Measurements from ENCODE around the gene RNGTT. TPM values are rescaled to one million over a fixed set of nuclear protein-coding genes. Genes with fewer than 3 reads are reported as not detected.
"Not testable (repeated sequence)": the region's sequence is repeated elsewhere in the genome, so short reads cannot be mapped to it uniquely, and the experiment has no call there.

Gene RNGTT
- total and polyA plus RNA-seq, 2 donors = 6.8 to 35.0 TPM

- no peak overlapping the region for H3K4me3 ChIP-seq (ENCODE audit: low read depth, low read length)
- peaks cover 2% of the 10 kb centered on the region for H3K4me1 ChIP-seq (ENCODE audit: insufficient read depth)
- WGBS = 94% methylated on average over 4 of the region's 4 CpGs
- H3K27ac ChIP-seq (ENCODE audit: low read depth) = no peak overlapping the region
- H3K36me3 ChIP-seq (ENCODE audit: insufficient read depth) = no peaks in the 10 kb centered on the region
- DNase-seq (ENCODE audit: extremely low spot score) = no peak
Observed at GRCh38 chr6:88914180-88914579, 49.2 kb downstream of the RNGTT start.

GRCh38 chr6:88913471-88913870 is 49.9 kb downstream of the RNGTT start:
- Histone ChIP-seq H3K36me3 (ENCODE audit: insufficient read depth) (no peaks in the 10 kb centered on the region), H3K27ac (ENCODE audit: low read depth) (no peak overlapping the region), H3K4me3 (ENCODE audit: low read depth, low read length) (no peak overlapping the region), H3K4me1 (ENCODE audit: insufficient read depth) (peaks cover 2% of the 10 kb centered on the region)
- DNase-seq (ENCODE audit: extremely low spot score) = no peak
- WGBS = 85% methylated on average over 3 of the region's 3 CpGs

- H3K4me3 ChIP-seq (ENCODE audit: low read depth, low read length) = no peak overlapping the region
- WGBS = 57% methylated on average over 7 of the region's 7 CpGs
- no peak overlapping the region for H3K27ac ChIP-seq (ENCODE audit: low read depth)
- DNase-seq (ENCODE audit: extremely low spot score) = no peak
- peaks cover 2% of the 10 kb centered on the region for H3K4me1 ChIP-seq (ENCODE audit: insufficient read depth)
- H3K36me3 ChIP-seq (ENCODE audit: insufficient read depth) = no peaks in the 10 kb centered on the region
Observed at GRCh38 chr6:88910922-88911778, 52.3 kb downstream of the RNGTT start.

- Histone ChIP-seq H3K36me3 (ENCODE audit: insufficient read depth) (no peaks in the 10 kb centered on the region), H3K4me1 (ENCODE audit: insufficient read depth) (peaks cover 2% of the 10 kb centered on the region), H3K27ac (ENCODE audit: low read depth) (no peak overlapping the region), H3K4me3 (ENCODE audit: low read depth, low read length) (no peak overlapping the region)
- 83% methylated on average over 9 of the region's 9 CpGs for WGBS
- no peak for DNase-seq (ENCODE audit: extremely low spot score)
Observed at GRCh38 chr6:88908598-88909548, 54.5 kb downstream of the RNGTT start.

- H3K4me1 ChIP-seq (ENCODE audit: insufficient read depth); H3K27ac ChIP-seq (ENCODE audit: low read depth); H3K4me3 ChIP-seq (ENCODE audit: low read depth, low read length); H3K36me3 ChIP-seq (ENCODE audit: insufficient read depth); DNase-seq (ENCODE audit: extremely low spot score): not testable (repeated sequence)
- WGBS = 66% methylated on average over 2 of the region's 2 CpGs
Observed at GRCh38 chr6:88907148-88907547, 56.3 kb downstream of the RNGTT start.

GRCh38 chr6:88899569-88900316 is 63.7 kb downstream of the RNGTT start:
- WGBS = 97% methylated on average over 2 of the region's 2 CpGs
- Histone ChIP-seq H3K4me3 (ENCODE audit: low read depth, low read length) (no peak overlapping the region), H3K36me3 (ENCODE audit: insufficient read depth) (peaks cover 3% of the 10 kb centered on the region), H3K27ac (ENCODE audit: low read depth) (no peak overlapping the region), H3K4me1 (ENCODE audit: insufficient read depth) (no peaks in the 10 kb centered on the region)
- DNase-seq (ENCODE audit: extremely low spot score) = no peak

- 77% methylated on average over 2 of the region's 2 CpGs for WGBS
- no peak overlapping the region for H3K4me3 ChIP-seq (ENCODE audit: low read depth, low read length)
- no peak overlapping the region for H3K27ac ChIP-seq (ENCODE audit: low read depth)
- peaks cover 3% of the 10 kb centered on the region for H3K36me3 ChIP-seq (ENCODE audit: insufficient read depth)
- H3K4me1 ChIP-seq (ENCODE audit: insufficient read depth) = no peaks in the 10 kb centered on the region
- no peak for DNase-seq (ENCODE audit: extremely low spot score)
Observed at GRCh38 chr6:88895911-88896310, 67.5 kb downstream of the RNGTT start.

GRCh38 chr6:88890860-88891845 is 72.3 kb downstream of the RNGTT start:
- WGBS = 68% methylated on average over 5 of the region's 5 CpGs
- Histone ChIP-seq H3K4me3 (ENCODE audit: low read depth, low read length) (no peak overlapping the region), H3K27ac (ENCODE audit: low read depth) (no peak overlapping the region), H3K4me1 (ENCODE audit: insufficient read depth) (no peaks in the 10 kb centered on the region), H3K36me3 (ENCODE audit: insufficient read depth) (no peaks in the 10 kb centered on the region)
- no peak for DNase-seq (ENCODE audit: extremely low spot score)

GRCh38 chr6:88890394-88890793 is 73.0 kb downstream of the RNGTT start:
- H3K4me3 ChIP-seq (ENCODE audit: low read depth, low read length) = no peak overlapping the region
- no peak for DNase-seq (ENCODE audit: extremely low spot score)
- WGBS = 44% methylated on average over 3 of the region's 3 CpGs
- no peak overlapping the region for H3K27ac ChIP-seq (ENCODE audit: low read depth)
- no peaks in the 10 kb centered on the region for H3K36me3 ChIP-seq (ENCODE audit: insufficient read depth)
- H3K4me1 ChIP-seq (ENCODE audit: insufficient read depth) = no peaks in the 10 kb centered on the region

- H3K36me3 ChIP-seq (ENCODE audit: insufficient read depth) = no peaks in the 10 kb centered on the region
- no peak overlapping the region for H3K27ac ChIP-seq (ENCODE audit: low read depth)
- no peak for DNase-seq (ENCODE audit: extremely low spot score)
- no peaks in the 10 kb centered on the region for H3K4me1 ChIP-seq (ENCODE audit: insufficient read depth)
- no peak overlapping the region for H3K4me3 ChIP-seq (ENCODE audit: low read depth, low read length)
Observed at GRCh38 chr6:88884361-88884760, 79.1 kb downstream of the RNGTT start.

GRCh38 chr6:88882536-88882935 is 80.9 kb downstream of the RNGTT start:
- no peaks in the 10 kb centered on the region for H3K36me3 ChIP-seq (ENCODE audit: insufficient read depth)
- H3K4me1 ChIP-seq (ENCODE audit: insufficient read depth) = no peaks in the 10 kb centered on the region
- DNase-seq (ENCODE audit: extremely low spot score) = no peak
- H3K4me3 ChIP-seq (ENCODE audit: low read depth, low read length) = no peak overlapping the region
- no peak overlapping the region for H3K27ac ChIP-seq (ENCODE audit: low read depth)
- WGBS = 97% methylated on average over 2 of the region's 2 CpGs

- Histone ChIP-seq H3K4me3 (ENCODE audit: low read depth, low read length) (no peak overlapping the region), H3K27ac (ENCODE audit: low read depth) (no peak overlapping the region), H3K4me1 (ENCODE audit: insufficient read depth) (no peaks in the 10 kb centered on the region), H3K36me3 (ENCODE audit: insufficient read depth) (no peaks in the 10 kb centered on the region)
- WGBS = 36% methylated on average over 1 of the region's 1 CpG
- DNase-seq (ENCODE audit: extremely low spot score) = no peak
Observed at GRCh38 chr6:88881451-88881850, 82.0 kb downstream of the RNGTT start.
